GM12878 (cell line): ENCODE data around the gene PSAPL1.

Experiments
- PAX5 ChIP-seq: IDR thresholded peaks from 2 replicates; pipeline ENCODE4 v1.6.1; 2011; ENCODE audit warnings: low read depth, low read length, borderline replicate concordance
- POLR2A ChIP-seq: IDR thresholded peaks from 2 replicates; pipeline ENCODE4 v1.6.1; 2011; ENCODE audit warnings: low read depth, mild to moderate bottlenecking, low read length
- TCF7 ChIP-seq: IDR thresholded peaks from 2 replicates; pipeline ENCODE4 v1.6.1; 2014; ENCODE audit warnings: antibody characterized with exemption, borderline replicate concordance
- TF ChIP-seq, protein P1 (sequence below), 3 experiments: IDR thresholded peaks in 2 of 3; conservative IDR thresholded peaks in 1 of 3; 2 replicates each; pipeline ENCODE4 v1.5.1; 2011; ENCODE audit warnings: low read depth in 3 of 3, low read length in 3 of 3, mild to moderate bottlenecking in 3 of 3, control low read depth in 2 of 3, moderate library complexity in 2 of 3, inconsistent platforms in 1 of 3, mixed read lengths in 1 of 3; ENCODE audit not compliant: control insufficient read depth in 2 of 3, insufficient read depth in 1 of 3; ENCODE audit errors: extremely low read depth in 1 of 3

DNA sequence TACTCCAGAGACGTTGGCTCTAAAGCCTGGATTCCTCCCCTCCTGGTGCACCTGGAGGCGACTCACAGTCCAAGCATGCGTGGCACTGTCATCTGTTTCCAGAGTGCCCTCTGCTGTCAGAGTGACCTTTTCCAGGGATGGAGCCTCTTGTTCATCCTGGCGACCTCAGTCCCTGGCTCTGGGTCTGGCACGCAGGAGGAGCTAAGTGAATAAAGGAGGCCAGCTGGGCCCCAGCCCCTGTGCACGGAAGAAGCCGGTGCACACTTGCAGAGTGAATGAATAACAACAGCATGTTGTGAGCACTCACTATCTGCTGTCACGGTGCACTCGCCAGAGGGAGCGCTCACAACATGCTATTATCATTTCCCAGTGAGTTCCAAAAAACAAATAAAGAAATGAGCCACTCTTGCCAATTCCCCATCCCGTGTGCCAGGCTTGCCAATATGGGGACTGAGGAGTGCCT lies 27.8 kb upstream of the PSAPL1 start:
- TF ChIP-seq, protein P1, sequence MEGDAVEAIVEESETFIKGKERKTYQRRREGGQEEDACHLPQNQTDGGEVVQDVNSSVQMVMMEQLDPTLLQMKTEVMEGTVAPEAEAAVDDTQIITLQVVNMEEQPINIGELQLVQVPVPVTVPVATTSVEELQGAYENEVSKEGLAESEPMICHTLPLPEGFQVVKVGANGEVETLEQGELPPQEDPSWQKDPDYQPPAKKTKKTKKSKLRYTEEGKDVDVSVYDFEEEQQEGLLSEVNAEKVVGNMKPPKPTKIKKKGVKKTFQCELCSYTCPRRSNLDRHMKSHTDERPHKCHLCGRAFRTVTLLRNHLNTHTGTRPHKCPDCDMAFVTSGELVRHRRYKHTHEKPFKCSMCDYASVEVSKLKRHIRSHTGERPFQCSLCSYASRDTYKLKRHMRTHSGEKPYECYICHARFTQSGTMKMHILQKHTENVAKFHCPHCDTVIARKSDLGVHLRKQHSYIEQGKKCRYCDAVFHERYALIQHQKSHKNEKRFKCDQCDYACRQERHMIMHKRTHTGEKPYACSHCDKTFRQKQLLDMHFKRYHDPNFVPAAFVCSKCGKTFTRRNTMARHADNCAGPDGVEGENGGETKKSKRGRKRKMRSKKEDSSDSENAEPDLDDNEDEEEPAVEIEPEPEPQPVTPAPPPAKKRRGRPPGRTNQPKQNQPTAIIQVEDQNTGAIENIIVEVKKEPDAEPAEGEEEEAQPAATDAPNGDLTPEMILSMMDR (IDR thresholded peaks at IDR 0.05 in 2 of 3, conservative IDR thresholded peaks at IDR 0.05 in 1 of 3; ENCODE audit: control insufficient read depth in 2 of 3, extremely low read depth in 1 of 3, insufficient read depth in 1 of 3, low read depth in 3 of 3, low read length in 3 of 3): no peak
- TF ChIP-seq POLR2A: no peak
- TF ChIP-seq PAX5: no peak
- no peak for TF ChIP-seq TCF7
